Neural progenitor cell (in vitro differentiated cells): Measurements from ENCODE around the gene BAHD1. TPM values are rescaled to one million over a fixed set of nuclear protein-coding genes. Genes with fewer than 3 reads are reported as not detected.

ENCODE experiments used
- DNase-seq: peaks from one replicate; pipeline ENCODE4 v3.0.0-alpha.2; 2016; ENCODE audit warnings: low spot score
- H2AFZ ChIP-seq: fragments of 200-600 bp; sonication (generic); replicated peaks from 2 replicates; pipeline ENCODE4 v1.6.1; 2016; ENCODE audit warnings: antibody characterized with exemption
- H3F3A ChIP-seq: fragments of 200-600 bp; sonication (generic); 2 replicates; pipeline ENCODE4 v1.6.1; 2016; ENCODE audit warnings: antibody characterized with exemption, low read depth
- H3K27ac ChIP-seq: fragments of 200-600 bp; sonication (generic); 2 replicates; pipeline ENCODE4 v1.5.1; 2016; ENCODE audit warnings: mild to moderate bottlenecking
- H3K27me3 ChIP-seq: fragments of 200-600 bp; sonication (generic); 2 replicates; pipeline ENCODE4 v1.6.1; 2016; ENCODE audit warnings: mild to moderate bottlenecking, moderate library complexity
- H3K36me3 ChIP-seq: fragments of 200-600 bp; sonication (generic); 2 replicates; pipeline ENCODE4 v1.5.1; 2016
- H3K4me1 ChIP-seq: fragments of 200-600 bp; sonication (generic); 2 replicates; pipeline ENCODE4 v1.6.1; 2016; ENCODE audit warnings: mixed run types
- H3K4me2 ChIP-seq: fragments of 200-600 bp; sonication (generic); 2 replicates; pipeline ENCODE4 v1.6.1; 2016
- H3K4me3 ChIP-seq: fragments of 200-600 bp; sonication (generic); 2 replicates; pipeline ENCODE4 v1.5.1; 2016
- H3K79me2 ChIP-seq: fragments of 200-600 bp; sonication (generic); 2 replicates; pipeline ENCODE4 v1.6.1; 2016; ENCODE audit warnings: low read depth
- H3K9ac ChIP-seq: fragments of 200-600 bp; sonication (generic); 2 replicates; pipeline ENCODE4 v1.6.1; 2016
- H3K9me3 ChIP-seq: fragments of 200-600 bp; sonication (generic); 2 replicates; pipeline ENCODE4 v1.5.1; 2016; ENCODE audit warnings: low read depth
- H4K20me1 ChIP-seq: fragments of 200-600 bp; sonication (generic); 2 replicates; pipeline ENCODE4 v1.6.1; 2016; ENCODE audit warnings: low read depth
- H3K27ac Mint-ChIP-seq: 3 replicates; pipeline ENCODE4 v1.8.0; 2021; ENCODE audit warnings: mixed read lengths
- H3K27me3 Mint-ChIP-seq: 2 replicates; pipeline ENCODE4 v1.8.0; 2022; ENCODE audit warnings: low read depth, mild to moderate bottlenecking, inconsistent platforms, moderate library complexity, mixed read lengths; ENCODE audit not compliant: insufficient read depth
- H3K36me3 Mint-ChIP-seq: 3 replicates; pipeline ENCODE4 v1.8.0; 2021; ENCODE audit warnings: mixed read lengths
- H3K4me1 Mint-ChIP-seq: 3 replicates; pipeline ENCODE4 v1.8.0; 2021; ENCODE audit warnings: mixed read lengths
- H3K4me3 Mint-ChIP-seq: 3 replicates; pipeline ENCODE4 v1.8.0; 2021; ENCODE audit warnings: mild to moderate bottlenecking, moderate library complexity, mixed read lengths
- H3K9me3 Mint-ChIP-seq: 3 replicates; pipeline ENCODE4 v1.8.0; 2020; ENCODE audit warnings: mixed read lengths
- CTCF ChIP-seq: fragments of 200-600 bp; sonication (generic); IDR thresholded peaks from 2 replicates; pipeline ENCODE4 v1.5.1; 2017; ENCODE audit warnings: antibody characterized with exemption, mild to moderate bottlenecking
- EZH2 ChIP-seq: fragments of 200-600 bp; sonication (generic); IDR thresholded peaks from 2 replicates; pipeline ENCODE4 v1.6.1; 2017; ENCODE audit warnings: antibody characterized with exemption, mild to moderate bottlenecking, moderate library complexity
- EZH2phosphoT487 ChIP-seq: fragments of 200-600 bp; sonication (generic); IDR thresholded peaks from 2 replicates; pipeline ENCODE4 v1.6.1; 2017; ENCODE audit warnings: antibody characterized with exemption
- total RNA-seq: library from RNA; depleted of rRNA; stranded (reverse); fragments of >200 nt; gene quantifications from 2 replicates; pipeline ENCODE4 v1.2.3, GENCODE V29; 2015; ENCODE audit warnings: low replicate concordance

The BAHD1 gene
- total RNA-seq, 1 donor from 2014 or later: 5.8 TPM

DNA sequence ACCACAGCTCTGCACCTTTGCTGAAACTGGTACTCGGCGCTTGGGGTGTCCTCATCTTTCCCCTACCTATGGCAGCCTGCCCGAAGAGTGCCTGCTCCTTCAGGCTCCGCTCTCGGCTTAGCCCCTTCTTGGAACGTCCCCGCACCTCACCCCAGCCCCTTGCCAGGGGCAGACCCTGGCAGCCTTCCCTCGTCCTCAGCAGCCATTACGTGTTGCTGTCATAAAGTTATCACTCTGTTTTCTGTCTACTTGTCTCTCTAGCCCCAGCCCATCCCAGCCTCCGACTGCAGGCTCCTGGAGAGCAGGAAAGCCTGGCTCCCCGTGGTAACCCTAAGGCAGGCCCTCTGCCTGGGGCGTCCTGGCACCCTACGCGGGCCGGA is 5.1 kb upstream of the BAHD1 start:
- Histone ChIP-seq H2AFZ (peak overlapping the region; percentile 75), H3K79me2 (no peaks in the 10 kb centered on the region), H3K27me3 (peaks cover 74% of the 10 kb centered on the region), H3F3A (peaks cover 22% of the 10 kb centered on the region), H3K36me3 (no peaks in the 10 kb centered on the region), H4K20me1 (no peaks in the 10 kb centered on the region), H3K4me2 (peak overlapping the region; percentile 89), H3K4me1 (peaks cover 36% of the 10 kb centered on the region), H3K9ac (no peak overlapping the region), H3K9me3 (no peaks in the 10 kb centered on the region), H3K4me3 (peak overlapping the region; percentile 64), H3K27ac (no peak overlapping the region)
- Mint-ChIP-seq H3K36me3 (no peaks in the 10 kb centered on the region), H3K4me3 (peak overlapping the region; percentile 57), H3K27ac (no peak overlapping the region), H3K9me3 (no peaks in the 10 kb centered on the region), H3K4me1 (peaks cover 36% of the 10 kb centered on the region), H3K27me3 (peaks cover 65% of the 10 kb centered on the region)
- TF ChIP-seq CTCF (no peak), EZH2phosphoT487 (no peak), EZH2 (peak; percentile 65)
- DNase-seq: no peak

DNA sequence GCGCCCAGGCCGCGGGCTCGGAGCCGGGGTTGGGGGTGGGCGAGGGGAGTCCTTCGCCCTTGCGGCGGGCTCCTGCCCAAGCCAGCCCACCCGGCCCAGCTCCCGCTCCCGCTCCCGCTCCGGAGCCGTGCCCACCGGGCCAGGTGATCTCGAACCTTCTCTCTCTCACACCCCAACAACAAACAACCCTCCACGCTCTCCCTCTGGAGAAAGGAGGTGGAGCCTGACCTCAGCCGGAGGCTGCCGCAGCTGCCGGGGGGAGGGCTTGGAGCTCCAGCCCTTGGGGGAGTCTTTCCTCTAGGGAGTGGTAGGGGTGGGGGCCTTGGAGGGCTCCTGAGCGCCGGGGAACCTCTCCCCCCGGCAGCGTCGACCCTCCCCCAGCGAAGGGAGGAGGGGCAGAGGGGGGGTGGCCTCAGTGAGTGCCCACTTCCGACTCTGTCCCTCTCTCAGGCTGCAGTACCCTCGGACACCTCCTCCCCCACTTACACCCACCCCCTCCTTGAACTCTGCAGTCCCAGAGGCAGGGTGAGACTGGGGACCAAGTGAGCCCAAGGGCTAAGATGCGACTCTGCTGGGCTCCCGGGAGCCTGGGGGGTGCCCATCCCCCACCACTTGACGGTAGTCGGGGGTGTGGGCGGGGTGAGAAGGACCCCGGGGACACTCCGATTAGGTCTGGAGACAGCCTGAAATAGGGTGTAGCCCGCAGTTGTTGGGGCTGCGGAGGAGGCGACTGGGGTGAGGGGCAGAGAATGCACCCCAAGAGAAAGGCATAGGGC is 4.4 kb upstream of the BAHD1 start:
- peaks cover 22% of the 10 kb centered on the region for H3F3A ChIP-seq
- H2AFZ ChIP-seq: peak overlapping the region; percentile 75
- H3K9me3 Mint-ChIP-seq: no peaks in the 10 kb centered on the region
- H3K4me2 ChIP-seq: peak overlapping the region; percentile 89
- peaks cover 74% of the 10 kb centered on the region for H3K27me3 ChIP-seq
- H3K27ac ChIP-seq: no peak overlapping the region
- no peaks in the 10 kb centered on the region for H3K36me3 ChIP-seq
- H4K20me1 ChIP-seq: no peaks in the 10 kb centered on the region
- peak; percentile 45 for DNase-seq
- H3K9me3 ChIP-seq: no peaks in the 10 kb centered on the region
- peaks cover 3% of the 10 kb centered on the region for H3K79me2 ChIP-seq
- peaks cover 64% of the 10 kb centered on the region for H3K27me3 Mint-ChIP-seq
- peaks cover 36% of the 10 kb centered on the region for H3K4me1 ChIP-seq
- no peaks in the 10 kb centered on the region for H3K36me3 Mint-ChIP-seq
- H3K4me3 Mint-ChIP-seq: peak overlapping the region; percentile 79
- H3K4me1 Mint-ChIP-seq: peaks cover 35% of the 10 kb centered on the region
- no peak overlapping the region for H3K9ac ChIP-seq
- no peak overlapping the region for H3K27ac Mint-ChIP-seq
- TF ChIP-seq EZH2phosphoT487: no peak
- peak; percentile 50 for TF ChIP-seq EZH2
- H3K4me3 ChIP-seq: peak overlapping the region; percentile 64

DNA sequence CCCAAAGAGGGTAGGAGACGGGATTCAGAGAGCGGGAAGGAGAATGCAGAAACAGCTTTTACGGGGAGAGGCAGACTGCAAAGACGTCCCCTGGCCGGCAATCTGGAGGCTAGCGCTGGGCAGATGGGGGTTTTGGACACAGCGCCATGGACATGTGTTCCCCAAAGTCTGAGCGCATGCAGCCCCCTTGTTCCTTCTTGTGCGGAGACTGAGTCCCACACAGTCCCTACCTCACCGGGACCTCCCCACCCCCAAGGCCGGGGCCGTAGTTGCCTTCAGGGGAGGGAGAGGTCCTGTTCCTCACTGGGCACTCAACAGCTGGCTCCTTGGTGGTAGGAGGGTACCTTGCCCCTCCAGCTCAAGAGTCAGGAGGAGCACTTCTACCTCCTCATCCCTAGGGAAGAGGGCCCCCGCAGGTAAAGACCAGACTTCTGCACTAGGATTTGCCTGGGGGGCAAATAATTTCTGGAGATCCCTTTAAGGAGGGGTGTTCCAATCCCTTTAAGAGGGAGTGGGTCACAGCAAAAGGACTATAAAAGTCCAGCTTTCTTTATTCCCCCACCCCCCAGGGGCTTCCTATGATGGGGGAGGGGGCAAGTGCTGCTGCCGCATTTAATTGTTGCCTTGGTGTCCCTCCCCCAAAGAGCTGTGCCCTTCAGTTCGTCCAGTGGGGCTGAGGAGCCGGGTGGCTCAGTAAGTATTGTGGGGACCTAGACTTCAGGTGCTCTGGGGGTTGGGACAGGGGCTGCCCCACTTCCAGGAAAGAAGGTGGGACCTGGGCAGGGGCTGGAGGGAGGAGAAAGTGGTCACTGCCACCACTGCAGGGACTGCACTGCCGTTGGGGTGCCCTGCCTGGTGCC is 3.6 kb upstream of the BAHD1 start:
- TF ChIP-seq EZH2: no peak
- peak; percentile 55 for TF ChIP-seq EZH2phosphoT487
- no peak for TF ChIP-seq CTCF
- H2AFZ ChIP-seq: peak overlapping the region; percentile 75
- peak overlapping the region; percentile 64 for H3K4me3 ChIP-seq
- H3K27me3 Mint-ChIP-seq: peaks cover 64% of the 10 kb centered on the region
- no peak overlapping the region for H3K27ac ChIP-seq
- H3K9me3 Mint-ChIP-seq: no peaks in the 10 kb centered on the region
- peak overlapping the region; percentile 79 for H3K4me3 Mint-ChIP-seq
- peaks cover 36% of the 10 kb centered on the region for H3K4me1 ChIP-seq
- H3K79me2 ChIP-seq: peaks cover 10% of the 10 kb centered on the region
- peak; percentile 25 for DNase-seq
- H3K36me3 ChIP-seq: no peaks in the 10 kb centered on the region
- peaks cover 35% of the 10 kb centered on the region for H3K4me1 Mint-ChIP-seq
- peaks cover 22% of the 10 kb centered on the region for H3F3A ChIP-seq
- no peaks in the 10 kb centered on the region for H3K9me3 ChIP-seq
- no peak overlapping the region for H3K27ac Mint-ChIP-seq
- H3K9ac ChIP-seq: no peak overlapping the region
- no peaks in the 10 kb centered on the region for H3K36me3 Mint-ChIP-seq
- H3K4me2 ChIP-seq: peak overlapping the region; percentile 89
- H4K20me1 ChIP-seq: peaks cover 6% of the 10 kb centered on the region
- peaks cover 74% of the 10 kb centered on the region for H3K27me3 ChIP-seq
